Measurements from ENCODE around the gene RUNX1.

The RUNX1 gene

DNA sequence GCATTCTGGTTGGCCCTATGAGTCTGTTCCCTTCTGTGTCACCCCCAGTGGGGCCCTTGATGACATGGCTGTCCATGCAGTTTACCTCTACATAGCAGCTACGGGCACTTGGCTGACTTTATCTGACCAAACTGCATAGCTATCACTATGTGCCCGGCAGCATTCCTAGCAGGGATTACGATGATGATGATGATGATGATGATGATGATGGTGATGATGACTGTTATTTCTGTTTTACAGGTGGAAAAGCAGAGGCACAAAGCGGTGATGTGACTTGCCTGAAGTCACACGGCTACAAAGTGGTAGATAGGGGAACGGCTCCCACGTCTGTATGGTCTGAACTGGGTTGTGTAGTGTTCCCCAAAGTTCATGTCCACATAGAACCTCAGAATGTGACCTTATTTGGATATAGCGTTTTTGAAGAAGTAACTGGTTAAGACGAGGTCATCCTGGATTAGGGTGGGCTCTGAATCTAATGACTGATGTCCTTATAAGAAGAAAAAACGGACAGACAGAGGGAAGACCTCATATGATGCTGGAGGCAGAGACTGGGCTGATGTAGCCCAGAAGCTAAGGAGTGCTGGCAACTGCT is 57.6 kb downstream of the RUNX1 start:
- H3K27ac ChIP-seq = no peak overlapping the region
- DNase-seq = no peak
- H3K4me3 ChIP-seq (ENCODE audit: low read depth, low read length) = no peak overlapping the region
- H3K36me3 ChIP-seq = no peaks in the 10 kb centered on the region
- TF ChIP-seq, protein P1, sequence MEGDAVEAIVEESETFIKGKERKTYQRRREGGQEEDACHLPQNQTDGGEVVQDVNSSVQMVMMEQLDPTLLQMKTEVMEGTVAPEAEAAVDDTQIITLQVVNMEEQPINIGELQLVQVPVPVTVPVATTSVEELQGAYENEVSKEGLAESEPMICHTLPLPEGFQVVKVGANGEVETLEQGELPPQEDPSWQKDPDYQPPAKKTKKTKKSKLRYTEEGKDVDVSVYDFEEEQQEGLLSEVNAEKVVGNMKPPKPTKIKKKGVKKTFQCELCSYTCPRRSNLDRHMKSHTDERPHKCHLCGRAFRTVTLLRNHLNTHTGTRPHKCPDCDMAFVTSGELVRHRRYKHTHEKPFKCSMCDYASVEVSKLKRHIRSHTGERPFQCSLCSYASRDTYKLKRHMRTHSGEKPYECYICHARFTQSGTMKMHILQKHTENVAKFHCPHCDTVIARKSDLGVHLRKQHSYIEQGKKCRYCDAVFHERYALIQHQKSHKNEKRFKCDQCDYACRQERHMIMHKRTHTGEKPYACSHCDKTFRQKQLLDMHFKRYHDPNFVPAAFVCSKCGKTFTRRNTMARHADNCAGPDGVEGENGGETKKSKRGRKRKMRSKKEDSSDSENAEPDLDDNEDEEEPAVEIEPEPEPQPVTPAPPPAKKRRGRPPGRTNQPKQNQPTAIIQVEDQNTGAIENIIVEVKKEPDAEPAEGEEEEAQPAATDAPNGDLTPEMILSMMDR (IDR thresholded peaks at IDR 0.05; ENCODE audit: low read depth, low read length) = no peak
- H3K27me3 ChIP-seq (ENCODE audit: insufficient read depth, low read depth, severe bottlenecking) = peaks cover 96% of the 10 kb centered on the region
- no peaks in the 10 kb centered on the region for H3K9me3 ChIP-seq (ENCODE audit: severe bottlenecking)

DNA sequence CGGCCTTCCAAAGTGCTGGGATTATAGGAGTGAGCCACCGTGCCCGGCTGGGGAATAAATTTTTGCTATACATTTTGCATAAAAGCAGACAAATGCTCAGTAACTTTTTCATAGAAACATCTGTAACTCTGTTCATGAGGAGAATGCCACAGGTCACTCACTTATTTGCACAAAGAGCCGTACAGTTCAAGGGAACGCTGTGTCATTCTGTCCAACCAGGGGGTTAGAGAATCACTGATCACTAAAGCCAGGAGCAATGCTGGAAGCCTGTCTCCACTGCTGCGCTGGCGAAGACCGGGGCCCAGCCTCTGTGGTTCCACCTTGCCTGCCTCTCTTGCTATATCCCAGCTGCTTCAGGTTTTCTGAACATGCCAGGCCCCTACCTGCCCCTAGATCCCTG is 58.3 kb downstream of the RUNX1 start:
- TF ChIP-seq, protein P1 (IDR thresholded peaks at IDR 0.05; ENCODE audit: low read depth, low read length) = no peak
- Histone ChIP-seq H3K9me3 (ENCODE audit: severe bottlenecking) (no peaks in the 10 kb centered on the region), H3K27me3 (ENCODE audit: insufficient read depth, low read depth, severe bottlenecking) (peaks cover 97% of the 10 kb centered on the region), H3K36me3 (no peaks in the 10 kb centered on the region), H3K27ac (no peak overlapping the region), H3K4me3 (ENCODE audit: low read depth, low read length) (no peak overlapping the region)
- DNase-seq = no peak

- Histone ChIP-seq H3K27me3 (ENCODE audit: insufficient read depth, low read depth, severe bottlenecking) (peaks cover 97% of the 10 kb centered on the region), H3K36me3 (no peaks in the 10 kb centered on the region), H3K9me3 (ENCODE audit: severe bottlenecking) (no peaks in the 10 kb centered on the region), H3K4me3 (ENCODE audit: low read depth, low read length) (no peak overlapping the region), H3K27ac (no peak overlapping the region)
- TF ChIP-seq, protein P1 (IDR thresholded peaks at IDR 0.05; ENCODE audit: low read depth, low read length) = no peak
- no peak for DNase-seq
Measured at GRCh38 chr21:34989337-34990151, 59.6 kb downstream of the RUNX1 start.

DNA sequence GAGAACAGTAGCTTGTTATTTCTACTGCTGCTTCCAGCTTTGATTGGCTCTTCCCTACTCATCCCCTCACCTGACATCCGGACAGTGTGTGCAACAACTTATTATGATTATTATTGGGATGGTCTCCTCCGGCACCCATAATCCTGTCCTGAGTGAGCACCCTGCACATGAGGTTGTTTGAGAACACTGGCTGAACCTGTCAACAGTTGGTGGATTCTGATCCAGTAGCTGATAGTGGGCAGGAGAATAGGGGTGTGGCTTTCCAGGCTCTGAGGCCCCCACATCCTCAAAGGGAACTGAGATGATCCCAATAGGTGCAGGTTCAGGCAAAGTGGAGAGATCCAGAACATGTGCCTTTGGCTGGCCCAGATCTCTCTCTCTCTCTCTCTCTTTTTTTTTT is 60.5 kb downstream of the RUNX1 start:
- H3K9me3 ChIP-seq (ENCODE audit: severe bottlenecking) = no peaks in the 10 kb centered on the region
- peaks cover 97% of the 10 kb centered on the region for H3K27me3 ChIP-seq (ENCODE audit: insufficient read depth, low read depth, severe bottlenecking)
- H3K36me3 ChIP-seq = no peaks in the 10 kb centered on the region
- TF ChIP-seq, protein P1 (IDR thresholded peaks at IDR 0.05; ENCODE audit: low read depth, low read length) = no peak
- DNase-seq = no peak
- no peak overlapping the region for H3K4me3 ChIP-seq (ENCODE audit: low read depth, low read length)
- H3K27ac ChIP-seq = no peak overlapping the region

DNA sequence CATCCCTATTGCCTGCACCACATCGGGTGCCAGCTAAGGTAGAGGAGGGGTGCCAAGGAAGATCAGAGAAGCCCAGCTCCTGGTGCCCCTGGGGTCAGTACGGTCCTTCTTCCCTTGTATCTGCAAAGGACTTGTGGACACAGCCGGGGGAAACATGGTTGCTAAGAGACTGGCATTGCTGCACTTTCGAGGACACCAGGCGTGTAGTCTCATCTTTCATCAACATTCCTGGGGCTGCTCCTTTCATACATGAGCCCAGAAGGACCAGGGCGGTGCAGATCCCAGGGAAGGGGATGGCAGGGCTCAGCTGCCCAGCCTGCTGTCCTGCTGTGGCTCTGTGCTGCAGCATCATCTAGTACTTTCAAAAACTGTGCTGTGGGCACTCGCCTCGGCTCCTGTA is 61.0 kb downstream of the RUNX1 start:
- Histone ChIP-seq H3K36me3 (no peaks in the 10 kb centered on the region), H3K27ac (no peak overlapping the region), H3K4me3 (ENCODE audit: low read depth, low read length) (no peak overlapping the region), H3K9me3 (ENCODE audit: severe bottlenecking) (no peaks in the 10 kb centered on the region), H3K27me3 (ENCODE audit: insufficient read depth, low read depth, severe bottlenecking) (peaks cover 99% of the 10 kb centered on the region)
- DNase-seq = no peak
- TF ChIP-seq, protein P1 (IDR thresholded peaks at IDR 0.05; ENCODE audit: low read depth, low read length) = no peak
